ENCODE data around the gene FAM89B.

FAM89B gene

GRCh38 chr11:65574109-65574810 is 1.9 kb downstream of the FAM89B start:
- peak; percentile 63 for DNase-seq (ENCODE audit: low read depth)

- DNase-seq (ENCODE audit: low read depth): no peak
Observed at GRCh38 chr11:65574811-65575567, 2.7 kb downstream of the FAM89B start.

GRCh38 chr11:65575568-65576231 is 3.4 kb downstream of the FAM89B start, which contains the start of gene EHBP1L1:
EHBP1L1 (plus strand) TSS chr11:65576053; CDS start chr11:65576303, 250 bp downstream.
- no peak for DNase-seq (ENCODE audit: low read depth)

GRCh38 chr11:65576232-65576866 is 4.0 kb downstream of the FAM89B start:
- no peak for DNase-seq (ENCODE audit: low read depth)

GRCh38 chr11:65576867-65577755 is 4.8 kb downstream of the FAM89B start:
- no peak for DNase-seq (ENCODE audit: low read depth)

GRCh38 chr11:65577756-65578109 is 5.4 kb downstream of the FAM89B start:
- DNase-seq (ENCODE audit: low read depth): no peak

GRCh38 chr11:65578134-65578533 is 5.8 kb downstream of the FAM89B start:
- no peak for DNase-seq (ENCODE audit: low read depth)

- no peak for DNase-seq (ENCODE audit: low read depth)
Observed at GRCh38 chr11:65578667-65579066, 6.3 kb downstream of the FAM89B start.

- no peak for DNase-seq (ENCODE audit: low read depth)
Observed at GRCh38 chr11:65579291-65579690, 7.0 kb downstream of the FAM89B start.

- no peak for DNase-seq (ENCODE audit: low read depth)
Observed at GRCh38 chr11:65580031-65580692, 7.8 kb downstream of the FAM89B start.

GRCh38 chr11:65580756-65581155 is 8.4 kb downstream of the FAM89B start:
- DNase-seq (ENCODE audit: low read depth): no peak

GRCh38 chr11:65581928-65582327 is 9.6 kb downstream of the FAM89B start:
- no peak for DNase-seq (ENCODE audit: low read depth)

GRCh38 chr11:65583589-65583988 is 11.3 kb downstream of the FAM89B start:
- DNase-seq (ENCODE audit: low read depth): no peak

GRCh38 chr11:65584106-65584505 is 11.8 kb downstream of the FAM89B start:
- no peak for DNase-seq (ENCODE audit: low read depth)

- DNase-seq (ENCODE audit: low read depth): no peak
Observed at GRCh38 chr11:65584723-65585171, 12.4 kb downstream of the FAM89B start.

- no peak for DNase-seq (ENCODE audit: low read depth)
Observed at GRCh38 chr11:65585396-65586246, 13.3 kb downstream of the FAM89B start.

- no peak for DNase-seq (ENCODE audit: low read depth)
Observed at GRCh38 chr11:65586247-65586630, 13.9 kb downstream of the FAM89B start.

- no peak for DNase-seq (ENCODE audit: low read depth)
Observed at GRCh38 chr11:65586676-65587075, 14.3 kb downstream of the FAM89B start.

GRCh38 chr11:65588199-65589054 is 16.1 kb downstream of the FAM89B start:
- no peak for DNase-seq (ENCODE audit: low read depth)
